ENCODE measurements around the gene CFAP68. TPM values are rescaled to one million over a fixed set of nuclear protein-coding genes. Genes with fewer than 3 reads are reported as not detected.

The CFAP68 gene
- total and polyA plus RNA-seq, 2 of the 13 experiments (the other 11 are each of a cell fraction or from before 2014, with no cell fraction given) = 22.2 to 25.6 TPM

GRCh38 chr11:111923951-111924350 is 44.6 kb downstream of the CFAP68 start:
- no peak for ATAC-seq
- POLR2A ChIA-PET = interaction anchor here (0.7 to 1.9 kb wide), 4 partner anchors 10 to 58 kb away, joined by 3 to 9 read pairs (median 4); partner anchors contain the start of genes DIXDC1 and FDXACB1
- TF ChIP-seq HHEX (CRISPR knock-in tag; IDR thresholded peaks at IDR 0.05) = no peak
- peak; percentile 13 for TF ChIP-seq TEAD3 (CRISPR knock-in tag; optimal IDR thresholded peaks at IDR 0.05; ENCODE audit: borderline replicate concordance)
- no peak for TF ChIP-seq ZFX (CRISPR knock-in tag; IDR thresholded peaks at IDR 0.05; ENCODE audit: low read depth)
- no peaks in the 10 kb centered on the region for H3K36me3 ChIP-seq (replicated peaks in 1 of 2; ENCODE audit: control insufficient read depth in 1 of 2, insufficient read depth in 2 of 2, low read length in 2 of 2)
- H3K27me3 ChIP-seq (ENCODE audit: control insufficient read depth in 1 of 2, insufficient read depth in 2 of 2, low read length in 2 of 2) = no peaks in the 10 kb centered on the region
- no peaks in the 10 kb centered on the region for H4K20me1 ChIP-seq (ENCODE audit: insufficient read depth, low read length)
- no peak overlapping the region for H2AFZ ChIP-seq (ENCODE audit: low read length)
- peaks cover 90% of the 10 kb centered on the region for H3K4me1 ChIP-seq (ENCODE audit: insufficient read depth, low read length)
- BruUV-seq (replicated peaks) = no TSS peak
- H3K79me2 ChIP-seq (ENCODE audit: insufficient read depth, low read length) = no peaks in the 10 kb centered on the region
- no peak for DNase-seq (ENCODE audit: low spot score)
- in situ Hi-C loops (cut with HindIII; ENCODE audit: extremely low pct_ligation_motif_present, low pct_unique_long_range_greater_than_20kb) (no loop called here), intact Hi-C loops (cut with micrococcal nuclease; ENCODE audit: unreplicated experiment) (no loop called here)
- H3K4me2 ChIP-seq (ENCODE audit: low read depth, low read length) = peak overlapping the region; percentile 78
- FAIRE-seq = no peak
- CTCF ChIA-PET (ENCODE audit: low intra/inter-chr PET ratio, low total read pairs) = no interaction called here
- H3K4me3 ChIP-seq (replicated peaks in 1 of 3; ENCODE audit: insufficient read depth in 1 of 3, low read depth in 2 of 3, low read length in 3 of 3) = peak overlapping the region in 2 of 3 experiments; percentile 49 to 57; a peak in 2 of 6 replicates
- peak overlapping the region; percentile 92 for H3K27ac ChIP-seq (ENCODE audit: extremely low read length, insufficient read depth, low read length)
- H3K9ac ChIP-seq (ENCODE audit: insufficient read depth, low read depth, low read length) = peak overlapping the region; percentile 72
- H3K9me3 ChIP-seq (ENCODE audit: low read length) = no peaks in the 10 kb centered on the region

- Histone ChIP-seq H3K4me3 (replicated peaks in 1 of 3; ENCODE audit: insufficient read depth in 1 of 3, low read depth in 2 of 3, low read length in 3 of 3) (peak overlapping the region in 1 of 3 experiments; percentile 58; a peak in 1 of 6 replicates), H3K27ac (ENCODE audit: extremely low read length, insufficient read depth, low read length) (peak overlapping the region; percentile 92), H3K27me3 (ENCODE audit: control insufficient read depth in 1 of 2, insufficient read depth in 2 of 2, low read length in 2 of 2) (no peaks in the 10 kb centered on the region), H3K9me3 (ENCODE audit: low read length) (no peaks in the 10 kb centered on the region), H3K9ac (ENCODE audit: insufficient read depth, low read depth, low read length) (peak overlapping the region; percentile 64; the same call in 1 of the 2 replicates), H2AFZ (ENCODE audit: low read length) (no peak overlapping the region), H3K79me2 (ENCODE audit: insufficient read depth, low read length) (no peaks in the 10 kb centered on the region), H3K4me1 (ENCODE audit: insufficient read depth, low read length) (peaks cover 77% of the 10 kb centered on the region), H4K20me1 (ENCODE audit: insufficient read depth, low read length) (no peaks in the 10 kb centered on the region), H3K36me3 (replicated peaks in 1 of 2; ENCODE audit: control insufficient read depth in 1 of 2, insufficient read depth in 2 of 2, low read length in 2 of 2) (no peaks in the 10 kb centered on the region), H3K4me2 (ENCODE audit: low read depth, low read length) (peak overlapping the region; percentile 69)
- ChIA-PET CTCF (ENCODE audit: low intra/inter-chr PET ratio, low total read pairs) (no interaction called here), POLR2A (interaction anchor here (1.0 to 2.7 kb wide), 8 partner anchors 8 to 99 kb away, joined by 3 to 66 read pairs (median 14); partner anchors contain the start of genes ALG9, C11orf52, CRYAB and DIXDC1)
- intact Hi-C loops (cut with micrococcal nuclease; ENCODE audit: unreplicated experiment) = loop anchor here (2.0 kb wide), 1 partner anchor 47 kb away; the partner anchor contains the start of genes CFAP68 and FDXACB1
- WGBS (ENCODE audit: low lambda C conversion rate) = 98% methylated on average over 15 of the region's 16 CpGs
- in situ Hi-C loops (cut with HindIII; ENCODE audit: extremely low pct_ligation_motif_present, low pct_unique_long_range_greater_than_20kb) = loop anchor here (5.0 kb wide), 1 partner anchor 49 kb away; the partner anchor contains the start of genes CFAP68 and FDXACB1
- no peak for ATAC-seq
- FAIRE-seq = no peak
- BruUV-seq (replicated peaks) = no TSS peak
- no peak for DNase-seq (ENCODE audit: low spot score)
- TF ChIP-seq SOX13 (IDR thresholded peaks at IDR 0.05) (no peak), SOX13 (CRISPR knock-in tag; conservative IDR thresholded peaks at IDR 0.05 in 1 of 2, IDR thresholded peaks at IDR 0.05 in 1 of 2) (no peak), ATRX (CRISPR knock-in tag; IDR thresholded peaks at IDR 0.05; ENCODE audit: borderline replicate concordance) (no peak), ZNF615 (CRISPR knock-in tag; IDR thresholded peaks at IDR 0.05; ENCODE audit: borderline replicate concordance) (no peak), ZNF720 (CRISPR knock-in tag; IDR thresholded peaks at IDR 0.05) (no peak), ZBTB38 (CRISPR knock-in tag; IDR thresholded peaks at IDR 0.05) (peak; percentile 54; the same call in 1 of the 2 replicates), FOXJ3 (CRISPR knock-in tag; IDR thresholded peaks at IDR 0.05; ENCODE audit: borderline replicate concordance) (no peak), ATAD3A (CRISPR knock-in tag; IDR thresholded peaks at IDR 0.05) (no peak), SKI (IDR thresholded peaks at IDR 0.05; ENCODE audit: partially characterized antibody) (no peak), ATF5 (CRISPR knock-in tag; IDR thresholded peaks at IDR 0.05; ENCODE audit: low read depth) (no peak), FOXO4 (CRISPR knock-in tag; conservative IDR thresholded peaks at IDR 0.05) (no peak), ZNF343 (CRISPR knock-in tag; IDR thresholded peaks at IDR 0.05) (no peak), ELF4 (CRISPR knock-in tag; IDR thresholded peaks at IDR 0.05; ENCODE audit: borderline replicate concordance) (no peak), ZNF558 (CRISPR knock-in tag; IDR thresholded peaks at IDR 0.05; ENCODE audit: borderline replicate concordance) (0 out of 2 replicates have a peak, but pooled peaks have one; percentile 17)
Observed at GRCh38 chr11:111925953-111926352, 46.6 kb downstream of the CFAP68 start.
